Measurements from ENCODE around the gene NSUN7. TPM values are rescaled to one million over a fixed set of nuclear protein-coding genes. Genes with fewer than 3 reads are reported as not detected.

Gene NSUN7
- polyA plus RNA-seq, 1 donor (not counting 4 experiments of a cell fraction or from before 2014, with no cell fraction given), result 0.03 TPM

DNA sequence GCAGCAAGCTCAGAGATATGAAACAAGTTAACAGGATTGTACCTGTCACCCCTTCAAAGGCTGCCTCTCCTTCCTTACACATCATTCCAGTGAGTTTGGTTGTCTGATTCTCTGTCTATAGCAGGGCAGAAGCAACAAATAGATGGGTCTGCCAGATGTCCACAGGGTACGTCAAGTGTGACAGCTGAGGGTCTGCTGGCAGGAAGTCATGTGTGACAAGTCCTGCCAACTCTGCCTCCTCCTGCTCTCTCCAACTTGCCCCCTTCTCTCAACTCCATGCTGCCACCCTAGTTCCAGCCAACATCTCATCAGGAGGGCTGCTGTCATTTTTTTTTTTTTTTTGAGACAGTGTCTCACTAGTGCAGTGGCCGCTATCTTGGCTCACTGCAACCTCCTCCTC lies 109.2 kb downstream of the NSUN7 start:
- Histone ChIP-seq H4K20me1 (ENCODE audit: control insufficient read depth, extremely low read depth, insufficient read depth, low read length) (no peaks in the 10 kb centered on the region), H3K27me3 (ENCODE audit: control insufficient read depth, extremely low read depth, insufficient read depth, low read length) (no peaks in the 10 kb centered on the region), H3K79me2 (ENCODE audit: control insufficient read depth, insufficient read depth, low read length) (no peaks in the 10 kb centered on the region), H2AFZ (ENCODE audit: control insufficient read depth, low read length) (no peak overlapping the region), H3K9me1 (ENCODE audit: control insufficient read depth, extremely low read depth, insufficient read depth, low read length) (no peaks in the 10 kb centered on the region), H3K36me3 (ENCODE audit: control insufficient read depth in 2 of 2, extremely low read depth in 1 of 2, insufficient read depth in 2 of 2, low read length in 2 of 2) (peaks cover 0 to 9% of the 10 kb centered on the region in 2 experiments), H3K9me3 (ENCODE audit: control insufficient read depth, low read depth, low read length) (no peaks in the 10 kb centered on the region), H3K4me3 (ENCODE audit: control insufficient read depth in 2 of 3, extremely low read depth in 1 of 3, insufficient read depth in 2 of 3, low read depth in 1 of 3, low read length in 3 of 3) (no peak overlapping the region), H3K4me2 (ENCODE audit: control insufficient read depth, extremely low read depth, insufficient read depth, low read depth, low read length) (no peak overlapping the region), H3K4me1 (ENCODE audit: control insufficient read depth, extremely low read depth, insufficient read depth, low read length) (peaks cover 2% of the 10 kb centered on the region), H3K27ac (ENCODE audit: control insufficient read depth, insufficient read depth, low read length) (no peak overlapping the region), H3K9ac (ENCODE audit: control insufficient read depth, extremely low read depth, insufficient read depth, low read length) (no peak overlapping the region)
- DNase-seq (ENCODE audit: low read depth, low spot score), result no peak
- no peak for TF ChIP-seq EZH2 (IDR thresholded peaks at IDR 0.05; ENCODE audit: low read length)
- TF ChIP-seq, protein P1, sequence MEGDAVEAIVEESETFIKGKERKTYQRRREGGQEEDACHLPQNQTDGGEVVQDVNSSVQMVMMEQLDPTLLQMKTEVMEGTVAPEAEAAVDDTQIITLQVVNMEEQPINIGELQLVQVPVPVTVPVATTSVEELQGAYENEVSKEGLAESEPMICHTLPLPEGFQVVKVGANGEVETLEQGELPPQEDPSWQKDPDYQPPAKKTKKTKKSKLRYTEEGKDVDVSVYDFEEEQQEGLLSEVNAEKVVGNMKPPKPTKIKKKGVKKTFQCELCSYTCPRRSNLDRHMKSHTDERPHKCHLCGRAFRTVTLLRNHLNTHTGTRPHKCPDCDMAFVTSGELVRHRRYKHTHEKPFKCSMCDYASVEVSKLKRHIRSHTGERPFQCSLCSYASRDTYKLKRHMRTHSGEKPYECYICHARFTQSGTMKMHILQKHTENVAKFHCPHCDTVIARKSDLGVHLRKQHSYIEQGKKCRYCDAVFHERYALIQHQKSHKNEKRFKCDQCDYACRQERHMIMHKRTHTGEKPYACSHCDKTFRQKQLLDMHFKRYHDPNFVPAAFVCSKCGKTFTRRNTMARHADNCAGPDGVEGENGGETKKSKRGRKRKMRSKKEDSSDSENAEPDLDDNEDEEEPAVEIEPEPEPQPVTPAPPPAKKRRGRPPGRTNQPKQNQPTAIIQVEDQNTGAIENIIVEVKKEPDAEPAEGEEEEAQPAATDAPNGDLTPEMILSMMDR (optimal IDR thresholded peaks at IDR 0.05 in 1 of 3, IDR thresholded peaks at IDR 0.05 in 1 of 3, conservative IDR thresholded peaks at IDR 0.05 in 1 of 3; ENCODE audit: extremely low read depth in 1 of 3, insufficient read depth in 2 of 3, low read length in 3 of 3), result no peak
- dilution Hi-C loops (cut with MboI; ENCODE audit: extremely low pct_ligation_motif_present, low sequenced_read_pairs), result no loop called here
- FAIRE-seq, result no peak

Small RNA genes lying within 50 kb of the gene (small RNA-seq; reads per million reads assigned to genes)
- gene RF00019 (ENCODE audit: insufficient read length in 3 of 3, low read depth in 3 of 3, low replicate concordance in 1 of 3), result 0 reads per million in 3 experiments

Other genes with a start within 250 kb of the NSUN7 start
- 6.8 to 7.2 TPM (median 6.9 TPM) in 3 replicates for gene RBM47, start 120.1 kb upstream of the NSUN7 start, polyA plus RNA-seq

Data from keratinocyte (primary cell).